ENCODE results near the gene S1PR4.

Gene S1PR4

DNA sequence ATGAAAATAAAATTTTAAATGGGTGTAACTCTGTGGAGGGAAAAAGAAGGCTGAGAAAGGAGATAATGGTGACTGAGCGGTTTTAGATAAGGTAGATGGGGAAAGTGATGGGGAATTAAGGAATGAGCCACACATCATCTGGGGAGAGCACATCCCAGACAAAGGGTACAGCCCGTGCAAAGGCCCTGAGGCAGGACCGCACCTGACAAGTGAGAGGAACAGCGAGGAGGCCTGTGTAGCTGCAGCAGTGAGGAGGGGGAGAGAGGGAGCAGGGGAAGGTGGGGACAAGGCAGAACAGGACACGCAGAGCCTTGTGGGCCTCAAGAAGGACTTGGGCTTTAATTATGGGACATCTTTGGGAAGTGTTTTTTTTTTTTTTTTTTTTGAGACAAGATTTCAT lies 44.1 kb downstream of the S1PR4 start:
- DNase-seq (ENCODE audit: low spot score), result no peak

DNA sequence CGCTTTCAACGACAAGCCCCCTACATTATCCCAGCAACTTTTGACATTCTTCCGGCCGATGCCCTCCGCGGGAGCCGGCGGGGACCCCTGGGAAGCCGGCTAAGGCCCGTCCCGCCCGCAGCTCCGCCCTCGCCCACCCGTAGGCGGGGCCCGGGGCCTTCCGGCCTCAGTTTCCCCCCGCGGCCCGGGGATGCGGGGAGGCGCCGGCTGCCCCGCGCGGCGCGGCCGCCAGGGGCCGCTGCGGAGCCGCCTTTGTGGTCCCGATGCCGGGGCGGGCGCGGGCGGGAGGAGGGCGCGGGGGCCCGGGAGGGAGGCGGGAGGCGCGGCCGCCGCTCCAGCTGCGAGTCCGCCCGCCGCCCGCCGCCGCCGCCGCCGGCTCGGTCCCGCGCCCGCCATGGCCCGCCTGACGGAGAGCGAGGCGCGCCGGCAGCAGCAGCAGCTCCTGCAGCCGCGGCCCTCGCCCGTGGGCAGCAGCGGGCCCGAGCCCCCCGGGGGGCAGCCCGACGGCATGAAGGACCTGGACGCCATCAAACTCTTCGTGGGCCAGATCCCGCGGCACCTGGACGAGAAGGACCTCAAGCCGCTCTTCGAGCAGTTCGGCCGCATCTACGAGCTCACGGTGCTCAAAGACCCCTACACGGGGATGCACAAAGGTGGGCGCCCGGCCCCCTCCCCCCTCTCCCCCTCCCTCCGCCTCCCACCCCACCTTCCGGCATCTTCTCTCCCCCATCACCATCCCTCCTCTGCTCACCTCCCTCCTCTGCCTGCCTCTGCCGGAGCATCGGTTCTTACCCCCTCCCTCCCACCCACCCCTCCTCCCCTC lies 46.0 kb downstream of the S1PR4 start, which contains the start of gene CELF5:
Gene CELF5, plus strand, starts transcription at position 316 of the 823 bp plus-strand sequence. Its CDS starts 79 bp downstream, at position 395.
- DNase-seq (ENCODE audit: low spot score), result peak; percentile 64

DNA sequence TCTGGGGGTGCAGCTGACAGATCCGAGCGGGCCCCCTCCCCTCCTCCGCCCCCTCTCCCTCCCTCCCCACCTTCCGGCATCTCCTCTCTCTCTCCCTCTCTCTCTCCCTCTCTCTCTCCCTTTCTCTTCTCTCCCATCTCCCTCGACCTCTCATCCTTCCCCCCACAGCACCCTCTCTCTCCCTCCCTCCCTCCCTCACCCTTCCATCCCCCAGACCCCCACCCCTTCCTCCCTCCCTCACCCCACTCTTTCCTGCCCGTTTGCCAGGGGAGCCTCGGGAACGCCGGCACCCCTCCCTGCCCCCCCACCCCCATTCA lies 46.6 kb downstream of the S1PR4 start:
- no peak for DNase-seq (ENCODE audit: low spot score)

DNA sequence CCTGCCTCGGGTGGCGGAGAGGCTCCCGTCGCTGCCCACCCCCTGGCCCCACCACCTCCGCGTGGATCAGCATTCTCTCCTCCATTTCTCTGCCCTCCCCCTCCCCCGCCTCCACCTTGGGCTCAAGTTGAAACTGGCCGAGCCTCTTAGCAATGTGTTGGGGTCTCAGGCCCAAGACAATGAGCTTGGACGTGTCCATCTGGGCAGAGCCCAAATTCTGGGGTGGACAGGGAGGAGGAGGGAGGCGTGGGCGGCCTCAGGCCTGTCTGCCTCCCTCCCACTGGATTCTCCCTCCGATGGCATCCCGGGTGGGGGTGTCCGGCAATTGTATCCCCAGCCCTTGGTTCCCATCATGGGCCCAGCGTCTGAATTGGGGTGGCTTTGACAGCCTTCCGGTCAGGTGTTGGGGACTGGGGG lies 47.1 kb downstream of the S1PR4 start:
- no peak for DNase-seq (ENCODE audit: low spot score)

DNA sequence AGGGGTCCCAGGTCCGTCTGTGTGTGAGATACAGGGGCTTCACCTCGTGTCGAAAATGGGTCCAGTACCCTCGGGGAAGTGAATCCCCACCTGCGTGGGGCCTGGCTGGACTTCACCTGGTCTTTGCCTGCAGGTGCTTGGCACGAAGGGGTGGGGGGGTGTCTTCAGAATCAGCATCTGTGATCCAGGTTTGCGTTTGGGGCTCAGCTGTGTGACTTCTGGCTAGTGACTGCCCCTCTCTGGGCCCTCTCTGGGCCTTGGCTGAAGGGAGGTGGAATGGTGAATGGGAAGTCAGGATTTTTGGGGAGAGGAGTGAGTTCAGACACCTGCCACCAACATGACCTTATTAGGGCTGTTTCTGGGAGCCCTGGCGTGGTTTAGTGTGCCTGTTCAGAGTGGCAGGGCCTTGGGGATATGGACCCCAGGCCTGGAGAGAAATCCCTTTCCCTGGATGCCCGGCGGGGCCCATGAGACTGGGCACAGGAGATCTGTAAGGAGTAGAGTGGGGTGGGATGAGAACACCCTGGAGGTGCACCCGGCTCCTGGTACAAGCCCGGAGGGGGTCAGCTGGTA lies 48.6 kb downstream of the S1PR4 start:
- no peak for DNase-seq (ENCODE audit: low spot score)

DNA sequence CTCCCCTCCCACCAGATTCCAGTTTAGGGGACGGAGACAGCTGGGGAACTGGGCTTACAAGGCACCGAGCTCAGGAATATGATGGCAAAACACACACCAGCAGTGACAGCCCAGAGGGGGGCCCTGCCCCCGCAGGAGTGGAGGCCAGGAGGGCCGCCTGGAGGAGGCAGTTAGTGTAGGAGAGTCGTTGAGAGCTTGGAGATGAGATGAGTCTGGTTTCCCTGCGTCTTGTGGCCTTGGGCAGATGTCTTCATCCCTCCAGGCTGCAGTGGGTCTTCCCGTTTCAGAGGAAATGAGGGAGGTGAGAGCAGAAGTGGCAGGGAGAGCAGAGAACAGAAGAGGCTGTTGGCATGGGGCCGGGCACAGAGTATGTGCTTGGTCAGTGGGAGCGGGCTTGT lies 50.8 kb downstream of the S1PR4 start:
- no peak for DNase-seq (ENCODE audit: low spot score)

Measured in NAMALWA (cell line).